HCT116 (cell line): ENCODE data around the gene UBE2Q2.

ENCODE experiments used
- CEBPB ChIP-seq: IDR thresholded peaks from 2 replicates; pipeline ENCODE4 v1.6.1; 2012; ENCODE audit warnings: low read depth
- POLR2AphosphoS5 ChIP-seq: IDR thresholded peaks from 2 replicates; pipeline ENCODE4 v1.6.1; 2011; ENCODE audit warnings: mild to moderate bottlenecking, low read depth, low read length, moderate library complexity
- ZNF274 ChIP-seq: fragments of 200-500 bp; sonication (Bioruptor generic); IDR thresholded peaks from 2 replicates; pipeline ENCODE4 v1.6.1; 2014; ENCODE audit warnings: mild to moderate bottlenecking, low read depth, low read length, inconsistent platforms
- TF ChIP-seq, protein P1 (sequence below), 3 experiments: fragments of 200-600 bp in 1 of 3; sonication (generic) in 1 of 3; IDR thresholded peaks in 2 of 3; conservative IDR thresholded peaks in 1 of 3; 2 replicates each; pipeline ENCODE4 v1.5.1; 2012 to 2017; ENCODE audit warnings: low read depth in 2 of 3, low read length in 2 of 3, antibody characterized with exemption in 1 of 3, borderline replicate concordance in 1 of 3, control low read depth in 1 of 3, mild to moderate bottlenecking in 1 of 3, mixed read lengths in 1 of 3, mixed run types in 1 of 3, moderate library complexity in 1 of 3; ENCODE audit not compliant: insufficient read depth in 1 of 3

DNA sequence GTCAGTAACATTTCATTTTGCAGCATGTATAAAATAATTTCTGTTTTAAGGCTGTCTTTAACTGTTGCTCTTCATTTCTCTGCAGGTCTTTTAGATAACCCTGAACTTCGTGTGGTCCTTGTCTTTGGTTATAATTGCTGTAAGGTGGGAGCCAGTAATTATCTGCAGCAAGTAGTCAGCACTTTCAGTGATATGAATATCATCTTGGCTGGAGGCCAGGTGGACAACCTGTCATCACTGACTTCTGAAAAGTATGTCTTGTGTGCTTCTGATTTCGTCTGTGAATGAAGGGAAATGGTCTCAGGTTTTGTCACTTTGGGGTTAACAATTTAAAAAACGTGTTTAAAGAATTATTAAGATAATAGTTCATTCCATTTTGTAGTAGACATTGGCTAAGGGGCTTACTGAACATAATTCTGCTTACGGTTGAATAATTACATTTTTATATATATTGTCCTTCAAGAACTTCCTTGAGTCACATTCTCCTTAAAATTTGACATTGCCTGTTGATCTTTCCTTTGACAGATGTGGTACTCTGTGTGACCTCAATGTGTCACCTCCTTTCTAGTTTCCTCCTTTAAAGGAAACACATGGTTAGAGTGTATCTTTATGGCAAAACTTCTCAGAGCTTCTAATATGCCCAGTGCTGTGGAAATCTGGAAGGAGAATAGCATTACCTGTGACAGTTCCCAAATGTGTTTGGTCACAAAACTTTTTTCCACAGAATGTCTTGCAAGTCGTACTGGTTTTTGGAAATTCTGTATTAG is 86.7 kb downstream of the UBE2Q2 start:
- TF ChIP-seq, protein P1, sequence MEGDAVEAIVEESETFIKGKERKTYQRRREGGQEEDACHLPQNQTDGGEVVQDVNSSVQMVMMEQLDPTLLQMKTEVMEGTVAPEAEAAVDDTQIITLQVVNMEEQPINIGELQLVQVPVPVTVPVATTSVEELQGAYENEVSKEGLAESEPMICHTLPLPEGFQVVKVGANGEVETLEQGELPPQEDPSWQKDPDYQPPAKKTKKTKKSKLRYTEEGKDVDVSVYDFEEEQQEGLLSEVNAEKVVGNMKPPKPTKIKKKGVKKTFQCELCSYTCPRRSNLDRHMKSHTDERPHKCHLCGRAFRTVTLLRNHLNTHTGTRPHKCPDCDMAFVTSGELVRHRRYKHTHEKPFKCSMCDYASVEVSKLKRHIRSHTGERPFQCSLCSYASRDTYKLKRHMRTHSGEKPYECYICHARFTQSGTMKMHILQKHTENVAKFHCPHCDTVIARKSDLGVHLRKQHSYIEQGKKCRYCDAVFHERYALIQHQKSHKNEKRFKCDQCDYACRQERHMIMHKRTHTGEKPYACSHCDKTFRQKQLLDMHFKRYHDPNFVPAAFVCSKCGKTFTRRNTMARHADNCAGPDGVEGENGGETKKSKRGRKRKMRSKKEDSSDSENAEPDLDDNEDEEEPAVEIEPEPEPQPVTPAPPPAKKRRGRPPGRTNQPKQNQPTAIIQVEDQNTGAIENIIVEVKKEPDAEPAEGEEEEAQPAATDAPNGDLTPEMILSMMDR (IDR thresholded peaks at IDR 0.05 in 2 of 3, conservative IDR thresholded peaks at IDR 0.05 in 1 of 3; ENCODE audit: borderline replicate concordance in 1 of 3, insufficient read depth in 1 of 3, low read depth in 2 of 3, low read length in 2 of 3) = no peak
- TF ChIP-seq ZNF274 = no peak
- TF ChIP-seq POLR2AphosphoS5 = no peak
- TF ChIP-seq CEBPB = no peak
